Fibroblast of skin of back (primary cell): ENCODE results near the gene ESPNL.

Experiments
- DNase-seq: peaks from one replicate; pipeline ENCODE4 v3.0.0-alpha.2; 2013

ESPNL gene

GRCh38 chr2:238129166-238130010, 29.2 kb downstream of the ESPNL start:
- DNase-seq: no peak

- no peak for DNase-seq
These were observed 30.1 kb downstream of the ESPNL start for GRCh38 chr2:238130111-238130695.

DNA sequence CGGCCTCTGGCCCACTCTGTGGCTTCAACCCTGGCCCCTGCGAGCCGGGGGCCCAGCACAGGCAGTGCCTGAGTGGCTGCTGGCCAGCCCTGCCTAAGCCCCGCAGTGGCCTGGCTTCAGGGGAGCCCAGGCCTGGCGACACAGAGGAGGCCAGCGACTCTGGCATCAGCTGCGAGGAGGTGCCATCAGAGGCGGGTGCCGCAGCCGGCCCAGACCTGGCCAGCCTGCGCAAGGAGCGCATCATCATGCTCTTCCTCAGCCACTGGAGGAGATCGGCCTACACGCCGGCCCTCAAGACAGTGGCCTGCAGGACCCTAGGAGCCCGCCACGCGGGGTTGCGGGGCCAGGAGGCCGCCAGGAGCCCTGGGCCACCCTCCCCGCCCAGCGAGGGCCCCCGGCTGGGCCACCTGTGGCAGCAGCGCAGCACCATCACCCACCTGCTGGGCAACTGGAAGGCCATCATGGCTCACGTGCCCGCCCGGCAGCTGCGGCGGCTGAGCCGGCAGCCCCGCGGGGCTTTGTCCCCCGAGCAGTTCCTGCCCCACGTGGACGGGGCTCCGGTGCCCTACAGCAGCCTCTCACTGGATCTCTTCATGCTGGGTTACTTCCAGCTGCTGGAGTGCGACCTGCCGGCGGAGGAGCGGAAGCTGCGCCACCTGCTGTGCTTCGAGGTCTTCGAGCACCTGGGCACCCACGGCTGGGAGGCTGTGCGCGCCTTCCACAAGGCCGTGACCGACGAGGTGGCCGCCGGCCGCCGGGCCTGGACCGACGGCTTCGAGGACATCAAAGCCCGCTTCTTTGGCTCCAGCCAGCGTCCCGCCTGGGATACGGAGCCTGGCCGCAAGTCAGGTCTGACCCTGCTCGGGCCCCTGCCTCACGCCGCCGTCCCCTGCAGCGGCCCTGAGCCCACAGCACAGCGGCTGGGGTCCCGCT, 30.8 kb downstream of the ESPNL start:
- no peak for DNase-seq

GRCh38 chr2:238131761-238132462, 31.8 kb downstream of the ESPNL start:
- DNase-seq: no peak

DNA sequence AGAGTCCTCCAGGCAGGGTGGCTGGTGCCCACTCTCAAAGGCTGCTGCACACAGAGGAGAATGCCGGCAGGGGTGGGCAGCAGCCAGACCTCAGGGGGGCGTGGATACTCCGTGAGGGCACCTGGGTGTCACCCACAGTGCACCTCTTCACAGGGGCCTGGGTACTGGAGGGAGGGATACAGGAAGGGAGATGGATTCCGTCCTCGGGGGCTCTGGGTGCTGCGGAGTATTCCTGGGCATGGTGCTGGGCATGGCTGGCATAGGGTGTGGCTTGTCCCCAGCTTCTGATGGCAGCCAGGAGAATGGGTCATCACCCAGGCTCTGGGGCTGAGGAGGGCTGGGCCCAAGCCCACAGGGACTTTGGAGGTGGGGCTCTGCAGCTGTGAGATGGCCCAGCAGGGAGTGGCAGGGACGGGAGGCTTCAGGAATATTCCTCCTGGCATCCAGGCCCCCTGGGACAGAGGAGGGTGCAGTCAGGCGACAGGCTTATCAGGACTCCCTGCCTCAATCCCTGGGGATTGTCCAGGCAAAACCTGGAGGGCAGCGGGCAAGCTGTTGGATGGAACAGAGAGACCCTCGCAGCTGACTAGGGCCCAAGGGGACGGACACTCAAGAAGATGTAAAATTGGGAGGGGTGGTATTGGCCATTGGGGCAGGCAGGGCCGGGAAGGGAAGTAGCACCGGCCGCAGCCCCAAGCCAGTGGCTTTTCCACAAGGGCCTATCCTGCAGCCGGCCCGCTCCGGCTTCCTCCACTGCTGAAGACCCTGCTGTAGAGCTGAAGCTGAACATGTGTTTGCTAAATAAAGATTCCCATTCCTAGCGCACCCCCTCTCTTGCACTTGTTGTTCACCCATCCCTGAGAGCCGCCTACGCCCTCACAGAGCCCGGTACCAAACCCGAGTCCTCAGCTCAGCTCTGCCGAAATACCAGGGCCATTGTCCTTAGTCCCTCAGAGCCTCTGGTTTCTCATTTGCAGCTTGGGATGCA, 32.6 kb downstream of the ESPNL start:
- no peak for DNase-seq

- DNase-seq: no peak
These were observed 33.6 kb downstream of the ESPNL start for GRCh38 chr2:238133499-238134392.

DNA sequence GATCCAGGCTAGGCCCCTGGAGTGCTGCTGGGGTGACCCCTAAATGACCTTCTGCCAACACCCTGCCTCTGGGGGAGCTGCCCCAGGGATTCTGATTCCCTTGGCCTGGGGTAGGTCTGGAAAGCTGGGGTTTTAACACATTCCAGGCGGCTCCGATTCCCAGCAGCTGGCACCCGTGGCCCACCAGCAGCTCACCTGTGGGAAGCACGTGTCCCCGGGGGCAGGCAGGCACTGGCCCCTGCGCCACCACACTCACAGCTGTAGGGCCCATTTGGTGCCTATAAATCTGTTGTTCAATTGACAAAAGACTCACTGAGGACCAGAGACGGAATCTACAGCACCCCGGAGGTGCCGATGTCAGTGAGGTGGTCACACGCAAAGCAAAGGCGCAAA, 34.2 kb downstream of the ESPNL start:
- DNase-seq: no peak

DNA sequence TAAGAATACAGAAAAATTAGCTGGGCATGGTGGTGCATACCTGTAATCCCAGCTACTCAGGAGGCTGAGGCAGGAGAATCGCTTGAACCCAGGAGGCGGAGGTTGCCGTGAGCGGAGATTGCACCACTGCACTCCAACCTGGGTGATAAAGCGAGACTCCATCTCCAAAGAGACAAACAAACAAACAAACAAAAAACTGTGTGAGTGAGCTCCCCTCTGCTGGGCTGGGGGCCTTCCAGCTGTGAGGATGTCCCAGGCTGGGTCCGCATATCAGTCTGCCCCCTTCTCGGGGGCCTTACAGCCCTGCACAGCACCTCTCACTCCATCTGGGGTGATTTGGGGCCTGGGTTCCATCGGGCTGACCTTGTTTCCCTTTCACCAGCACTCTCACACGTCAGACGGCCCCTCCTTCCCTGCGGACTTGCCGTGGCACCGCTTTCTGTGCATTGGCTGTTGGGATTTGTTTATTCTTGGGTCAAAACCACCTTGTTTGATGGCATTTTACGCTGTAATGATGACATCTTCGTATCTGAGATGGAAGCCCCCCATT, 35.5 kb downstream of the ESPNL start:
- no peak for DNase-seq

DNA sequence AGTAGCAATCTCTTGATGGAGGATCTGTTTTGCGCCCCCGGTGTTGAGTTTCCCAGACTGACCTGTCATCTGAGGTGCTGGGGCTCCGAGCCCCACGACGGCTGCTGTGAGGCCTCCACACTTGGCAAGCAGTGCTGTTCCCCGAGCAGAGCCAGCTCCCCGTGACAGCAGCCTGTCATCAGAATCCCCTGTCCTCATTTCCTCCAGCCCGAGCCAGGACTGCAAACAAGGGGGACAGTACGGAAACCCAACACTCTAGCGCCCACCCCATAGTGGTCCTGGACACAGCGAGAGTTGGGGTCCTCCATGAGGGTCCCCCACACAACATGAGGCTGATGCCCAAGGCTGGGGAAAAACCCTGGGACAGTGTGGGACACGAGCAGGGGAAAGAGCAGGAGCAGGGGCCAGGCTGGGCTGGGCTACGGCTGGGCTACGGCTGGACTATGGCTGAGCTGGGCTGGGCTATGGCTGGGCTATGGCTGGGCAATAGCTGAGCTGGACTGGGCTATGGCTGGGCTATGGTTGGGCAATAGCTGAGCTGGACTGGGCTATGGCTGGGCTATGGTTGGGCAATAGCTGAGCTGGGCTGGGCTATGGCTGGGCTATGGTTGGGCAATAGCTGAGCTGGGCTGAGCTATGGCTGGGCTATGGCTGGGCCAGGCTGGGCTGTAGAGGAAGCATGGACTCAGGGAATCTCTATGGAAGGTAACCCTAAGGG, 36.8 kb downstream of the ESPNL start:
- DNase-seq: peak; percentile 41

DNA sequence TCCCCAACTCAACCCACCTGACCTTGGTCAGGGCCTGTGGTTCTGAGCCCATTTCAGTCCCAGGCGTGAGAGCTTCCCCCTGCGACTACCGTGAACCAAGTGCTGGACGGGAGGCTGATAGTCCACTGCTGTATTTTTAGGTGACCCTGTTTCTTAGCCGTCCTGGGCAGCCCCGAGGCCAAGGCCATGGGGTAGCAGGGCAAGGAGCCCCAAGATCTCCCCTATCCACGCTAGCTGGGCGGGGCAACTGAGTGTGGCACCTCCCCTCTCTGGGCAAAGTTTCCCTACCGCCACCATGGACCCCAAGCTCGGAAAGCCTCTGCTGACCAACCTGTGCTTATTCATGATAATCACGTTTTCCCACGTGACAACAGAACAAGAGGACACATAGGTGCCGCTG, 37.7 kb downstream of the ESPNL start:
- no peak for DNase-seq

- DNase-seq: peak; percentile 44
These were observed 38.4 kb downstream of the ESPNL start, which contains the start of gene KLHL30 for GRCh38 chr2:238138331-238139195. Gene KLHL30, plus strand, starts transcription at chr2:238138668. Its CDS starts 2,087 bp downstream, at chr2:238140755.

DNA sequence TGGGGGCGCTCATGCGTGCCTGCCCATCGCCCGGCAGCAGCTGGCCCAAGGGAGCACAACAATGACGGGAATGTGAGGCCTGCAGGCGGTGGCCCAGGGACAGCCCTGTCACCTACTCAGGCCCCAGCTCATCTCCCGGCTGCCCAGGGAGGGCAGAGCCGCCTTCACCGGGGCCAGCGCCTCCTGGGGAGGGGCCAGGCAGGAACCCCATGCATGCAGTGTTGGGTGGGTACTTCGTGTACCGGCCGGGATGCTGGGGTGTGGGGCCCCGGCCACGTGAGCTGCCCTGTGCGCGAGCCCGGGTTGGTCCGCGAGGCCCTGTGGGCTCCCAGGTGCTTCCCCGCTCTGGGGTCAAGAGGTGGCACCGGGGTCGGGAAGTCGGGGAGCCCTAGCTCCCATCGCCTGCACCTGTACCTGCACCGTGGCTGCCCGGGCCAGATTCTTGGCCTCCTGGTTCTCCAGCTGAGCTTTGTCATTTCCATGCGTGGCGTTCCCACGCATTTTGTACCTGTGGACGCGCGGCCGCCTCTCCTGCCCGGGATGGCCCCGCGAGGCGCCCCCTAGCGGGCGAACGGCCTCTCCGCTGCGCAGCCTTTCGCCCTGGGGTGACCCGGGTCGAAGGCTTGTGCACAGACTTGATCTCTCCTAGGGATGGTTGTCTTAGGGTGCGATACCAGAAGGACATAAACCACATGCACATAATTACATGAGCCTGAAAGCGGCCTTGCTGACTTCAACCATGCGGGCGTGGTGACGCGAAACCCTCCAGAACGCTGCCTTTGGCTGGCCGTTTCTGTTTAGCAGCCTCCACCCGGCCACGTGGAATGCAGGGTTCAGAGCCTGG, 39.3 kb downstream of the ESPNL start:
- peak; percentile 31 for DNase-seq

- DNase-seq: no peak
These were observed 39.9 kb downstream of the ESPNL start for GRCh38 chr2:238140040-238140439.

DNA sequence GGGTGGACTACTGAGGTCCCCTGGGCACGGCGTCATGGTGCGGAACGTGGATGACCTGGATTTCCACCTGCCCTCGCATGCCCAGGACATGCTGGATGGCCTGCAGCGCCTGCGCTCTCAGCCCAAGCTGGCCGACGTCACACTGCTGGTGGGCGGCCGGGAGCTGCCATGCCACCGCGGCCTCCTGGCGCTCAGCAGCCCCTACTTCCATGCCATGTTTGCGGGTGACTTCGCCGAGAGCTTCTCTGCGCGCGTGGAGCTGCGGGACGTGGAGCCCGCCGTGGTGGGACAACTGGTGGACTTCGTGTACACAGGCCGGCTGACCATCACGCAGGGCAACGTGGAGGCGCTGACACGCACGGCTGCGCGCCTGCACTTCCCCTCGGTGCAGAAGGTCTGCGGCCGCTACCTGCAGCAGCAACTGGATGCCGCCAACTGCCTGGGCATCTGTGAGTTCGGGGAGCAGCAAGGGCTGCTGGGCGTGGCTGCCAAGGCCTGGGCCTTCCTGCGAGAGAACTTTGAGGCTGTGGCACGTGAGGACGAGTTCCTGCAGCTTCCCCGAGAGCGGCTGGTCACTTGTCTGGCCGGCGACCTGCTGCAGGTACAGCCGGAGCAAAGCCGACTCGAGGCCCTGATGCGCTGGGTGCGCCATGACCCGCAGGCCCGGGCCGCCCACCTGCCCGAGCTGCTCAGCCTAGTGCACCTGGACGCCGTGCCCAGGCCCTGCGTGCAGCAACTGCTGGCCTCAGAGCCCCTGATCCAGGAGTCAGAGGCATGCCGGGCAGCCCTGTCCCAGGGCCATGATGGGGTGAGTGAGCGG, 40.8 kb downstream of the ESPNL start:
- no peak for DNase-seq

DNA sequence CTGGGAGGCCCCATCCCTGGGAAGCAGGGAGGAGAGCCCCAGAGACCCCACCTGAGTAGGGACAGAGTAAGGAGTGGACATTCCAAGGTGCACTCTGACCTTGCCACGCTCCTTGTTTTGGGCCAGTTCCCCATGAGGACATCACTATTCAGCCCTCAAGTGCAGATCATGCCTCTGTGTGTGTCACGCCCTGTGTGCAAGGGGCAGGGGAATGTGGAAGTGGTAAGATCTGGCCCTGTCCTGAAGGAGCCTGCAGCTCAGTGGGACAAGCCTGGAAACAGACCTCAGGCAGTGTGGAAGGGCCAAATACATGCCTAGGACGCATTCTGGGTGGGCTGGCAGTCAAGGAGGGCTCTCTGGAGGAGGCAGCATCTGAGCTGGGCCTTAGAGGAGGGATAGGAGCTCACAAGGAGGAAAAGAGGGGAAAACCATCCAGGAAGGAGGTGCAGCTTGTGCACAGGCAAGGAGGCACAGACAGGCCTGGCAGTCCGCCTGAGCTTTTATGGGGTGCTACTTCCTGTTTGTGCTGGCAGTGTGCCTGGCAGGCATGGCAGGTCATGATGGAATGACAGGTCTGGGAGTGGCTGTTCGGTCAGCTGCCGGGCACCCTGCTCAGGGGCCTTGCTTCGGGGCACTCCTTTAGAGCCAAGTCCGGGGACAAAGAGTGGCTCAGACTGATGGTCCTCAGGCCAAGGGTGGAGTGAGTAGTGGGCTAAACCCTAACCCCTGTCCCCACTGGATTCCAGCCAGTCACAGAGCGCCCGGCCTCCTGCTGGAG, 41.6 kb downstream of the ESPNL start:
- no peak for DNase-seq
